NCI-H345 (cell line): Measurements from ENCODE around the gene CDV3.

Experiments
- DNase-seq: peaks from one replicate; lab custom pipeline; 2025; lab: John Stamatoyannopoulos, UW

The CDV3 gene

GRCh38 chr3:133568294-133569014 lies 5.0 kb upstream of the CDV3 start:
- no peak for DNase-seq

- DNase-seq: no peak
Observed at GRCh38 chr3:133570139-133570936, 3.1 kb upstream of the CDV3 start.

DNA sequence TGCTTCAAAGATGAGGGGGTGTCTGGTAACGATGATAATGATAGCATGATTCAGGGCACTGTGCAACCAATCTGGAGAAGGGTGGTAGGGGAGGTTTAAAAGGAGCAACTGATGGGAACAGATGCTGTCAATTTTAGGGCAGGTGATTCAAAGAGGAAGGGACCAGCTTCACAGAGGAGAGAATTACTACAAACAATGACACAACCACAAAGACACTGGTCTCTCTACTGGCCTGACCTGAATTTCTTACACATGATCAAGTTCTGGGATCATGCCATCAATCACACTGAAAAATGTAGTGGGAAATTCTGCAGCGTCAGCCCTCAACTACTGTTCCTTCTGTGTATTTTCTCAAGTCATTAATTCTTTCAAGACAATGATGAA lies 2.6 kb upstream of the CDV3 start:
- no peak for DNase-seq

GRCh38 chr3:133572158-133573053 lies 1.1 kb upstream of the CDV3 start:
- DNase-seq: no peak

DNA sequence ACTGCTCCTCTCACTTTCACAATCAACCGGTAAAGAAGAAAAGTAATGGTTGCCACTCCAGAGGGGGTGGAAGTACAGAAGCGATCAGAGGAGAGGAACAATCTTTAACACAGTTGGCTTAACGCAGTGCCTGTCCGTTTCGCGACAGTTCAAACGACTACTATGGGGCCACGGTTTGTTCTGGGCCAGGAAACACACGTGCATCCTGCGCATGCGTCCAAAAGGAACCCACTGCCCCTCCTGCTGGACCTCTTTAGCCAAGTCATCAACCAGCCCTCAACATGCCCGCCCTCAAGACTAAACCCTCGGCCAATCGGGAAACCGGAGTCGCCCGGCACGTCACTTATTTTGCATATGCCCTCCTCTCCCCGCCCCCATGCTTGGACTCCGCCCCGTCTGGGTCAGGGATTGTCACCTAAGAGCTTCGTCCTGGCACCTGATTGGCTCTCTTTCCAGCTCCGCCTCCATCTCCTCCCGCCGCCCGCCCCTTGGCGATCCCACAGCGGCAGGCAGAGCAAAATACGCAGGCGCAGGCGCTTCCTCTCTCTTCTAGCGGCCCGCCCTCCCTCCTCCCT lies 345 bp upstream of the CDV3 start:
- no peak for DNase-seq

DNA sequence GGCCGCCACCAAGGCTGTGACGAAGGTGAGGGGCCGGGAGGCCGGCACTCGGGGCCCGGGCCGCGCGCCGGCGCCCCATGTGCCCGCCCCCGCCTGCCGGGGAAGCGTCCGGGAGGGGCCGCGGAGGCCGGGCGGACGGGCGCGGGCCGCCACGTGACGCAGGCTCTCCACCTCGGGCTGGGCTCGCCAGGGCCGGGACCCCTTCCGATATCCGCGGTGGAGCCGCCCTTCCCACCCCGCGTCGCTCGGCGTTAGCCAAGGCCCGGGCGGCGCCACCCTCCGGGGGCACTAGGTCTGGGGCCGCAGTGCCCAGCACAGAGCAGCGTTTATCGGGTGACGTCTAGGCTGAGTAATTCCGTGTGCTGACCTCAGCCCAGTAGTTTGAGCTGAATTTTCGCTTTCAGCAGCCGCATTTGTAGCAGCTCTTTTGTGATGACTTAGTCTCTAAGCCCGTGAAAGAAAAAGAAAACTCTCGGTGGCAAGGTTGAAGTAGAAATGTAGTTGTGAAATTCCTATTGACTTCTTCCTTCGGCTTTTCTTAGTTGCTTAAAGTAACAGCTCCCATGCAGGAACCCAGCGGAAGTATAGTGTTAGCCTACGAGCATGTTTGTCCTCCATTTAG lies 885 bp downstream of the CDV3 start:
- no peak for DNase-seq

DNA sequence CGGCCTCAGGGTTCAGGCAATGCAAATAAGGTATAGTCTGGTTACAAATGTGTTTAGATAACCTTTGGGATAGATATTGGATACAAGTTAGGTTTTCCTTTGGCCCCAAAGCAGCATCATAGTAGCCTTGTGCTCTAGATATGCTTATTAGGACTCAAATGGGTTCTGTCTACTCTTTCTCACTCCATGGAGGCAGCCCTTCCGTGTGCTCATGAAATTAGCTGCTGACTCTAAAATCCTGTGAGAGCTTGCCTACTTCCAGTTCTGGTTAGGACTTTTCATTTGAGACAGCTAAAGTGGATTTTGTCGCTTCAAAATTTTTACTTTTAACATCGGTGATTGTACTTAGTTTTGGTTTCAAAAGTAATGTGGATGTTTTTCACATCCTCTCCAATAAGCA lies 1.6 kb downstream of the CDV3 start:
- no peak for DNase-seq

DNA sequence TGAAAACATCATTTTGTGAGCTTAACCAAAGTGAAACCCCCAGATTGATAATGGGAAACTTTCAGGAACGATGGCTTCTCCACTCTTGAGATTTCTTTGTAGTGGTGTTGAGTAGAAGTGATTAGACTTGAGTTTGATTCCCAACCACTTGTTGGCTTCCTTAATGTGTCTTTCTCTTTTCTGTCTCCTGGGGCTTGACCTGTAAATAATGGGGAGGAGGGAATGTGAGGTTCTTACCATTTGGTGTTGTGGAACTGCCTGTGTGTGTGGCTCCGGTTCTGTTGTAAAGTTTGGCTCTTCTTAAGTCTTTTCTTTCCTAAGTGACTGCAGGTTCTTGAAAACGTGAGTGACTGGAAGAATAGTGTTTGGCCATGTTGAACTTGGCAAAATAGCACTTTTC lies 2.7 kb downstream of the CDV3 start:
- DNase-seq: no peak

- DNase-seq: no peak
Observed at GRCh38 chr3:133578548-133579191, 5.2 kb downstream of the CDV3 start.

DNA sequence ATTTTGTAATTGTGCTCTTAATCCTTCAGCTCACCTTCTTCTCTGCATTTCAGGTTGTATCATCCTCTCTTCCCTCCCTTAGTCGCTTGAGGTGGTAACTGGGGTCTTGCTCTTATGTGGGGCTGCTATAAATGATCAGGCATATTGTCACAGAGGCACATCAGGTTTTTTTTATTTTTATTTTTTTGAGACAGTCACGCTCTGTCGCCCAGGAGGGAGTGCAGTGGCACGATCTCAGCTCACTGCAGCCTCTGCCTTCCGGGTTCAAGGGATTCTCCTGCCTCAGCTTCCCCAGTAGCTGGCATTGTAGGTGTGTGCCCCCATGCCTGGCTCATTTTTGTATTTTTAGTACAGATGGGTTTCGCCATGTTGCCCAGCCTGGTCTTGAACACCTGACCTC lies 9.9 kb downstream of the CDV3 start:
- DNase-seq: no peak

- no peak for DNase-seq
Observed at GRCh38 chr3:133588035-133588434, 14.5 kb downstream of the CDV3 start.

- DNase-seq: no peak
Observed at GRCh38 chr3:133588784-133589465, 15.4 kb downstream of the CDV3 start.

DNA sequence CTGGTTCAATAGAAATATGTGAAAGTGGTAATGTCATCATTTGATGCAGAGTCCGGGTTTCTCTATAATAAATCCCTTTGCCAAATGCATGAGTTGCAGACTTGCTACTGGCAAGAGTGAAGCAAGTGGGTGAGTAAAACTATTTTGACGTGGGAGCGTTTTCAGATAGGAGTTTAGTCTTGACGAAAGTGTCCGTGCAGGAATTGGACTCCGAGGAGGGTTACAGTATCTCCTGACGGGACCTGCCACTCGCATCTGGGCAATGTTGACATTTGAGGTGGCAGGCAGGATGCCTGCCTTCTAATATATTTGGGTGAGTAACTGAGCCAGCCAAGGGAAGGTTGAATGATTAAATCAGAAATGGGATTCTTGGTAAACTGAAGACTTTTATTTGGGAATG lies 16.0 kb downstream of the CDV3 start:
- DNase-seq: no peak

DNA sequence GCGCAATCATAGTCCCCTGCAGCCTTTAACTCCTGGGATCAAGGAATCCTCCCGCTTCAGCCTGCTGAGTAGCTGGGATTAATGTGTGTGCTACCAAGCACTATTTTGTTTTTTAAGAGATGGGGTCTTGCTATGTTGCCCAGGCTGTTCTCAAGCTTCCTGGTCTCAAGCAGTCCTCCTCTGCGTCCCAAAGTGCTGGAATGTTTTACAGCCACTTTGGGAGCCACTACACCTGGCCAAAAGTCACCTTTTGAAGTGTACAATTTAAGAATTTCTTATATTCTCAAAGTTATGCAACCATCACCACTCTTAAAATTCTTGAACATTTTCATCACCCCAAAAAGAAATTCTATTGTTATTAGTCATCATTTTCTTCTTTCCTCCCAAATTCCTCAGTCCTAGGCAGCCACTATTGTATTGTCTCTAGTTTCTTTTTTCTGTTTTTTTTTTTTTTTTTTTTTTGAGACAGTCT lies 17.8 kb downstream of the CDV3 start:
- no peak for DNase-seq

GRCh38 chr3:133592843-133593242 lies 19.4 kb downstream of the CDV3 start:
- no peak for DNase-seq

DNA sequence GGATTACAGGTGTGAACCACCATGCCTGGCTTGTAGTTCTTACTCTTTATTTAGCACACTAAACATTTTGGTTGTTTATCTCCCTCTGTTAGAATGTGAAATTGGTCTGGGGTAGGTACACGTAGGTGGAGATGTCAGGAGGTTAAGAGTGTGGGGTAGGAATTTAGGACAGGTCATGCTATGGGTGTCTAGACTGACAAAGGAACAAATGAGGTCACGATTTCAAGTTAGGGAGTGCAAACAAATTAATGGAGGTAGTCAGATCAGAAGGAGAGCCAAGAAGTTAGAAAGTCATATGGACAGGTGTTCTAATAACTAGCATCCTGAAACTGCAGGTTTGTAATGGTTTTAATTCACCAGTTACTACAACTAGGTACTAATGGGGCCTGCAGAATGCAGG lies 19.8 kb downstream of the CDV3 start:
- DNase-seq: no peak

GRCh38 chr3:133595341-133595740 lies 21.9 kb downstream of the CDV3 start:
- DNase-seq: no peak

DNA sequence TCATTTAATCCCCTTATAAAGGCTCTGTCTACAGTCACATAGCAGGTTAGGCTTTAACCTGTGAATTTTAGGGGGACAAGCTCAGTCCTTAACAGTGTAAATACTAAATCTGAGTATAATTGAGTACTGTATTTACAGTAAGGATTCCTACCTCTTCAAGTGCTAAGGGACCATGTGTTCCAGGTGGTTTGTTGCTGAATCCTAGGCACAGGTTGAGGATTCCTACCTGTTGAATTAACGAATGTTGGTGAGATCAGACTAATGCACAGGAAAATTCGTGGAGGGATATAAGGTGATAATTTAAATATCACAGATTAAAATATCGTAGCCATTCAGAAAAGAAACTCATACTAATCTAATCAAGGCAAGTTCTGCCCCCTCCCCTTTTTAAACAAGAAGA lies 24.9 kb downstream of the CDV3 start:
- no peak for DNase-seq

GRCh38 chr3:133599280-133599679 lies 25.8 kb downstream of the CDV3 start:
- DNase-seq: no peak

- DNase-seq: no peak
Observed at GRCh38 chr3:133600572-133601081, 27.1 kb downstream of the CDV3 start.
